ENCODE results near the gene C20orf202.

- no peak for TF ChIP-seq GATA3 (IDR thresholded peaks at IDR 0.05; ENCODE audit: low read depth, low read length)
- TF ChIP-seq GATA2 (IDR thresholded peaks at IDR 0.05; ENCODE audit: low read depth, low read length) = no peak
These were observed 37.3 kb downstream of the C20orf202 start for GRCh38 chr20:1240549-1240948.
